Liver (tissue), 3 donors: Measurements from ENCODE around the gene WSCD2.

ENCODE experiments used
- ATF3 ChIP-seq: IDR thresholded peaks from 2 replicates; pipeline ENCODE4 v1.6.1; 2016; ENCODE audit warnings: antibody characterized with exemption
- CTCF ChIP-seq: fragments of 150-350 bp; IDR thresholded peaks from 2 replicates; pipeline ENCODE4 v1.5.1; 2017; ENCODE audit warnings: improper control_type of control experiment, low read depth, low read length; ENCODE audit not compliant: missing input control
- GABPA ChIP-seq, 2 donors: IDR thresholded peaks in 1 of 2; conservative IDR thresholded peaks in 1 of 2; 2 replicates each; pipeline ENCODE4 v1.6.1; 2016; ENCODE audit warnings: antibody characterized with exemption in 2 of 2, mild to moderate bottlenecking in 1 of 2, moderate library complexity in 1 of 2
- JUND ChIP-seq, 2 donors: IDR thresholded peaks; 2 replicates each; pipeline ENCODE4 v1.6.1; 2016; ENCODE audit warnings: antibody characterized with exemption in 2 of 2
- MAX ChIP-seq: IDR thresholded peaks from 2 replicates; pipeline ENCODE4 v1.6.1; 2016; ENCODE audit warnings: antibody characterized with exemption
- RAD21 ChIP-seq, 2 donors: IDR thresholded peaks; 2 replicates each; pipeline ENCODE4 v1.6.1; 2016; ENCODE audit warnings: antibody characterized with exemption in 2 of 2, mild to moderate bottlenecking in 2 of 2
- REST ChIP-seq: IDR thresholded peaks from 2 replicates; pipeline ENCODE4 v1.6.1; 2016; ENCODE audit warnings: antibody characterized with exemption, mild to moderate bottlenecking
- RXRA ChIP-seq, 2 donors: IDR thresholded peaks; 2 replicates each; pipeline ENCODE4 v1.6.1; 2017 to 2018; ENCODE audit warnings: antibody characterized with exemption in 2 of 2, mild to moderate bottlenecking in 1 of 2
- SP1 ChIP-seq: IDR thresholded peaks from 2 replicates; pipeline ENCODE4 v1.6.1; 2018; ENCODE audit warnings: antibody characterized with exemption, mild to moderate bottlenecking
- TAF1 ChIP-seq: conservative IDR thresholded peaks from 2 replicates; pipeline ENCODE4 v1.6.1; 2016; ENCODE audit warnings: antibody characterized with exemption, mild to moderate bottlenecking
- YY1 ChIP-seq: IDR thresholded peaks from 2 replicates; pipeline ENCODE4 v1.6.1; 2016; ENCODE audit warnings: antibody characterized with exemption, mild to moderate bottlenecking
- ZBTB33 ChIP-seq: IDR thresholded peaks from 2 replicates; pipeline ENCODE4 v1.6.1; 2016; ENCODE audit warnings: antibody characterized with exemption
- donor health status: healthy.
- donor health status: healthy.

- TF ChIP-seq MAX = no peak
- TF ChIP-seq ZBTB33 = no peak
- TF ChIP-seq CTCF = no peak
- no peak for TF ChIP-seq JUND (IDR thresholded peaks at IDR 0.05)
- no peak for TF ChIP-seq RAD21 (IDR thresholded peaks at IDR 0.05)
- no peak for TF ChIP-seq REST
- no peak for TF ChIP-seq SP1
- TF ChIP-seq TAF1 = no peak
- no peak for TF ChIP-seq GABPA (IDR thresholded peaks at IDR 0.05 in 1 of 2, conservative IDR thresholded peaks at IDR 0.05 in 1 of 2)
- no peak for TF ChIP-seq YY1
- no peak for TF ChIP-seq RXRA (IDR thresholded peaks at IDR 0.05)
- TF ChIP-seq ATF3 = no peak
These were observed 148.5 kb downstream of the WSCD2 start for GRCh38 chr12:108277613-108278012.
